BE2C (cell line): ENCODE data around the gene MYH13.

Source experiments
- DNase-seq: peaks from one replicate; pipeline ENCODE4 v3.0.0-alpha.2; 2020
- H3K27me3 ChIP-seq: fragments of 250-450 bp; sonication (Bioruptor Pico); 2 replicates; pipeline ENCODE4 v1.5.1; 2020; ENCODE audit warnings: mild to moderate bottlenecking
- H3K36me3 ChIP-seq: fragments of 250-450 bp; sonication (Bioruptor Pico); 2 replicates; pipeline ENCODE4 v1.5.1; 2020; ENCODE audit warnings: mild to moderate bottlenecking
- H3K4me1 ChIP-seq: fragments of 250-450 bp; sonication (Bioruptor Pico); 2 replicates; pipeline ENCODE4 v1.5.1; 2020
- H3K4me3 ChIP-seq: 2 replicates; pipeline ENCODE4 v1.5.1; 2011; ENCODE audit warnings: low read depth, low read length
- H3K9me3 ChIP-seq: fragments of 250-450 bp; sonication (Bioruptor Pico); 2 replicates; pipeline ENCODE4 v1.5.1; 2020
- TF ChIP-seq, protein P1 (sequence below): IDR thresholded peaks from 2 replicates; pipeline ENCODE4 v1.5.1; 2012; ENCODE audit warnings: mild to moderate bottlenecking, low read depth, low read length

MYH13 gene

DNA sequence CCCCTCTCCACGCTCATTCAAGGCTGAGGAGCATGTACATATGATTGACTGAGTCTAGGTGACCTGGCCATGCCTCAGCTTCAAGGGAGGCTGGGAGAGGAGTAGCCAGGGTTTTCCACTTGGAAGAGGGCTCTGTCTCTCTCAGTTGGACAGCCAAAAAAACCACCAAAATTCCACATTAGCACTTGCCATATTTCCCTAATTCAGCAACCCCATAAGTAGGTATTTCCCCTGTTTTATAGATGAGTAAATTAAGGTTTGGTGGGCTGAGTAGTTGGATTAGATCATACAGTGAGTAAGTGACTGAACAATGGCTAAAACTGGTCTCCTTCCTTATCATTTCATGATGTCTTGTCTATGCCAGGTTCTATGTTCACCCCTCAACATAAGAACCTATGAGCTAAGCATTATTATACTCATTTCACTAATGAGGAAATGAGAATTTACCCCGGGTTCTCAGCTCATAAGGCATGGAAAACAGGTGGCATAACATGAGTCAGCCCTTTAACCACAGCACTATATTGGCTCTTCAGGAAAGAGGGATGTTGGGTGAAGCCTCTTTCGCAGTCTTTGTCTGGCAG, 106.4 kb downstream of the MYH13 start:
- TF ChIP-seq, protein P1, sequence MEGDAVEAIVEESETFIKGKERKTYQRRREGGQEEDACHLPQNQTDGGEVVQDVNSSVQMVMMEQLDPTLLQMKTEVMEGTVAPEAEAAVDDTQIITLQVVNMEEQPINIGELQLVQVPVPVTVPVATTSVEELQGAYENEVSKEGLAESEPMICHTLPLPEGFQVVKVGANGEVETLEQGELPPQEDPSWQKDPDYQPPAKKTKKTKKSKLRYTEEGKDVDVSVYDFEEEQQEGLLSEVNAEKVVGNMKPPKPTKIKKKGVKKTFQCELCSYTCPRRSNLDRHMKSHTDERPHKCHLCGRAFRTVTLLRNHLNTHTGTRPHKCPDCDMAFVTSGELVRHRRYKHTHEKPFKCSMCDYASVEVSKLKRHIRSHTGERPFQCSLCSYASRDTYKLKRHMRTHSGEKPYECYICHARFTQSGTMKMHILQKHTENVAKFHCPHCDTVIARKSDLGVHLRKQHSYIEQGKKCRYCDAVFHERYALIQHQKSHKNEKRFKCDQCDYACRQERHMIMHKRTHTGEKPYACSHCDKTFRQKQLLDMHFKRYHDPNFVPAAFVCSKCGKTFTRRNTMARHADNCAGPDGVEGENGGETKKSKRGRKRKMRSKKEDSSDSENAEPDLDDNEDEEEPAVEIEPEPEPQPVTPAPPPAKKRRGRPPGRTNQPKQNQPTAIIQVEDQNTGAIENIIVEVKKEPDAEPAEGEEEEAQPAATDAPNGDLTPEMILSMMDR = no peak
- DNase-seq = no peak
- no peaks in the 10 kb centered on the region for H3K36me3 ChIP-seq
- no peaks in the 10 kb centered on the region for H3K9me3 ChIP-seq
- H3K4me1 ChIP-seq = no peaks in the 10 kb centered on the region
- H3K4me3 ChIP-seq = no peak overlapping the region
- no peaks in the 10 kb centered on the region for H3K27me3 ChIP-seq

DNA sequence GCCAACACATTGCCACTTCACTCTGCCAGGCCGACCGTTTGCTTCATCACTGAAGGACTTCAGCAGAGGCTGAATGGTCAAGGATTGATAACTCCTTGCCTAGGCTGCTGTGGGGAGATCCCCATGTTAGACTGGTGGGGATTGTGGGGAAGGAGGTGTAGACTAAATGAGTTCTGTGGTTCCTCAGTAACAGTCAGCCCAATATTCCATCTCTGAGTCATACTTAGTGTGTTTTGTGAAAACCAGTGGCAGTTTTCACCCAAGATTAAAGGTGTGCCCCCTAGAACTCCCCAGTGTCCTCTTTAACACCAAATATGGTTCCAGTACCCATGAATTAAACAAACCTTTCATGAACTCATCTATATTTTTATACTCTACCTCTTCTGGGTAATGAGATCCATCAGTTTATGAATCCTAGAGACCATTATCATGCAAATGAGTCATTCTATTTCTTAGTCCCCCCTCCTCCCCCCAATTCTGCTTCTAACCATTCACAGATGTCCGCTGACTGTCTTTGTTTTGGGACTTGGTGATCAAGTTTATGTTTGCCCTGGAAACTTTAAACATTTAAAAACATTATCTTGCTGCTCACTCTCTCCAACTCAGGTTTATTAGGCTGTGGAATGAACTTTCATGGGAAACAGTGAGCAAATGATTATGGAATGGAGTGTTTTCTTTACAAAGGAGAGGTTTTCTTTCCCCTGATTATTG, 107.6 kb downstream of the MYH13 start:
- no peaks in the 10 kb centered on the region for H3K36me3 ChIP-seq
- no peaks in the 10 kb centered on the region for H3K27me3 ChIP-seq
- no peaks in the 10 kb centered on the region for H3K4me1 ChIP-seq
- H3K4me3 ChIP-seq = no peak overlapping the region
- TF ChIP-seq, protein P1 = no peak
- DNase-seq = no peak
- no peaks in the 10 kb centered on the region for H3K9me3 ChIP-seq

DNA sequence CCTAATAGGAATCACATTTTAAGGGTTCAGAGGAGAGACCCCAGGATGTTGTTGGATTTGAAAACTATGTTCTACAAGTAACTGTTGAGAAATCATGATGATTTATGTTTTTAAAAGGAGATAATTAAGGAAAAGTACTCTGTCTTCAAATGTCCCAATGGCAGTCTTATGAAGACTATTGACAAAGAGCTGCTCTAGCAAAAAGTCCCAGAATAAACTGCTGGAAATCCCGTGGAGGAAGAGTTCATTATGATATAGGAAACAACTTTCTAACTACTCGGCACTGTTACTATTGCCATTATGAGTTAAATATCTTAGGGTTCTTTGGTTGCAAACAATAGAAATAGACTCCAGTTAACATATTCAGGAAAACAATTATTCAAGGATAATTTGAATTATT, 108.8 kb downstream of the MYH13 start:
- Histone ChIP-seq H3K4me1 (no peaks in the 10 kb centered on the region), H3K27me3 (no peaks in the 10 kb centered on the region), H3K9me3 (no peaks in the 10 kb centered on the region), H3K4me3 (no peak overlapping the region), H3K36me3 (no peaks in the 10 kb centered on the region)
- no peak for DNase-seq
- TF ChIP-seq, protein P1 = no peak

DNA sequence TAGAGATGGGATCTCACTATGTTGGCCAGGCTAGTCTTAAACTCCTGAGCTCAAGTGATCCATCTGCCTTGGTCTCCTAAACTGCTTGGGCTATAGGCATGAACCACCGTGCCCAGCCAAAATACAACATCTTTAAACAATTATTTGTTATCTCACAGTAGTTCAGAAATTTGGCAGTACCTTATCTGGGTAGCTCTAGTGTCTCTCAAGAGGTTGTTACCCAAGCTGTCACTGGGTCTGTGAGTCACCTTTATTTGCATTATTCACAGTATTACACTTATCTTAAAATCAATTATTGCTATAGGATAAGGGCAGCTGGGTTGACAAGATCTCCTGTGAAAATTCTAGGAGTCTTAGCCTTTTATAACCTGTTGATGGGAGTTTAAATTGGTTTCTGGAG, 110.4 kb downstream of the MYH13 start:
- TF ChIP-seq, protein P1 = no peak
- H3K9me3 ChIP-seq = no peaks in the 10 kb centered on the region
- DNase-seq = no peak
- no peaks in the 10 kb centered on the region for H3K4me1 ChIP-seq
- H3K27me3 ChIP-seq = no peaks in the 10 kb centered on the region
- no peaks in the 10 kb centered on the region for H3K36me3 ChIP-seq
- no peak overlapping the region for H3K4me3 ChIP-seq

DNA sequence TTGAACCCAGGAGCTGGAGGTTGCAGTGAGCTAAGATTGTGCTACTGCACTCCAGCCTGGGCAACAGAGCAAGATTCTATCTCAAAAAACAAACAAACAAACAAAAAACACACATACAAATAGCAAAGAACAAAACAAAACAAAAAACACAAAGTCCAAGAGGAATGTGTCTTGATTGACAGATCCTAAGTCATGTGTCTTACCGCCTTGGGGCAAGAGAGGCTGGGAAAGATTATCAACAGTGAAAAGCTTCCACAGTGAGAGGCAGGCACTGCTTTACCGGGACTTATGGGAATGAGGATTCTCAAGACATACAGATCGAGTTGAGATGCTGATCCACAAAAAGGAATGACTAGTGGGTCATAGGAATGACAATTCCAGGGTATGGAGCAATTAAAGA, 111.7 kb downstream of the MYH13 start:
- Histone ChIP-seq H3K36me3 (no peaks in the 10 kb centered on the region), H3K4me3 (no peak overlapping the region), H3K27me3 (no peaks in the 10 kb centered on the region), H3K4me1 (no peaks in the 10 kb centered on the region), H3K9me3 (no peaks in the 10 kb centered on the region)
- TF ChIP-seq, protein P1 = no peak
- DNase-seq = no peak

DNA sequence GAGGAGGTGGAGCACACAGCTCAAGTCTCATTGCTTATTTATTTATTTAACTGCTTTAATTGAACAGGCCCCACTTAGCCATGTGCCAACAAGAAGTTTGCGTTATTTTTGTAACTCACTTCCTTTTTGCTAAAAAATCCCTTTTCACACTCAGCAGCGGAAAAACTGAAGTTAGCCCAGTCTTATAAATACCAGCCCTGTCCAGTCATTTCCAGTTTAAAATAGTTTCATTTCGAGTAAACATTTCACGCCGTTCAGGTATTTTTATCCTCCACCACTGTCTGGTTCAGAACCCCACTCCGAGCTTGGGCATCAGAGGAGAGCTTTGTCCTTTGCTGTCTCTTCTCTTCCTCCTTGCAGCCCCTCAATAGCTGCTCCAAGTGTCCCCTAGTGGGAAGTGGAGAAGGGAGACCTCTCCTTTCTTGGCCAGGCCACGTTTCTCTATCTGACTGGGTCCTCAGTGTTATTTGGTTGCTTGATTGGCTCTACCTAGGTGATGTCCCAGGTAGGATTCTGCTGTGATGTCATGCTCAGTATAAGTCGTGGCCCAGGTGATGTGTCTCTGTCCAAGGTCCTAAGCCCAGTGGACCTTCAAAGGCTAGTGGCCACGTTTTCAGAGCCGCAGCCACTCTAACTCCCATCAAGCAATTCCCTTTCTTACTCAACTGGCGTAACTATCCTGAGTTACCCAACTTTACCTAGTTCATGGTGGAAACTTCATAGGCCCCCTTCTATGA, 121.4 kb downstream of the MYH13 start:
- TF ChIP-seq, protein P1 = no peak
- H3K9me3 ChIP-seq = no peaks in the 10 kb centered on the region
- H3K4me3 ChIP-seq = no peak overlapping the region
- no peak for DNase-seq
- H3K4me1 ChIP-seq = no peaks in the 10 kb centered on the region
- no peaks in the 10 kb centered on the region for H3K36me3 ChIP-seq
- H3K27me3 ChIP-seq = no peaks in the 10 kb centered on the region
